Activated CD4-positive, CD25-positive, alpha-beta regulatory T cell (primary cell): Measurements from ENCODE around the gene N4BP2.

ENCODE experiments used
- DNase-seq, 4 experiments: peaks; one replicate each; lab custom pipeline; 2025; lab: John Stamatoyannopoulos, UW

Gene N4BP2

GRCh38 chr4:40192114-40193015, 135.7 kb downstream of the N4BP2 start:
- no peak for DNase-seq

- peak in 2 of 4 experiments; percentile 11 to 26 for DNase-seq
Observed at GRCh38 chr4:40193016-40193571, 136.4 kb downstream of the N4BP2 start.

GRCh38 chr4:40193578-40193977, 136.9 kb downstream of the N4BP2 start:
- DNase-seq = no peak

GRCh38 chr4:40194602-40195161, 138.0 kb downstream of the N4BP2 start:
- DNase-seq = no peak

- DNase-seq = no peak
Observed at GRCh38 chr4:40195182-40196177, 138.8 kb downstream of the N4BP2 start.

- DNase-seq = no peak
Observed at GRCh38 chr4:40196272-40196671, 139.6 kb downstream of the N4BP2 start.

- DNase-seq = peak; percentile 31 to 48 (median 32)
Observed at GRCh38 chr4:40196724-40197281, 140.2 kb downstream of the N4BP2 start, which contains the start of gene RHOH. Gene RHOH, plus strand, starts transcription at chr4:40197031. Its CDS starts 46,356 bp downstream, at chr4:40243387.

GRCh38 chr4:40197879-40198689, 141.4 kb downstream of the N4BP2 start:
- DNase-seq = no peak

- no peak for DNase-seq
Observed at GRCh38 chr4:40199179-40199670, 142.6 kb downstream of the N4BP2 start.

- peak; percentile 13 to 36 (median 28) for DNase-seq
Observed at GRCh38 chr4:40199999-40200874, 143.6 kb downstream of the N4BP2 start.

GRCh38 chr4:40200875-40201801, 144.5 kb downstream of the N4BP2 start:
- no peak for DNase-seq

- DNase-seq = no peak
Observed at GRCh38 chr4:40201898-40202297, 145.2 kb downstream of the N4BP2 start.

GRCh38 chr4:40202474-40202873, 145.8 kb downstream of the N4BP2 start:
- DNase-seq = no peak

GRCh38 chr4:40204507-40205258, 148.0 kb downstream of the N4BP2 start:
- no peak for DNase-seq

- DNase-seq = no peak
Observed at GRCh38 chr4:40205259-40206198, 148.9 kb downstream of the N4BP2 start.

- DNase-seq = no peak
Observed at GRCh38 chr4:40206426-40206825, 149.8 kb downstream of the N4BP2 start.
